HCT116 (cell line): ENCODE results near the gene MRLN. TPM values are rescaled to one million over a fixed set of nuclear protein-coding genes. Genes with fewer than 3 reads are reported as not detected.

Experiments
- ATAC-seq: fragments of 200-7000 bp; cut with Tn5 transposase; 2 replicates; pipeline ENCODE4 v1.9.1; 2020; ENCODE audit warnings: mild to moderate bottlenecking, moderate library complexity
- BruUV-seq: library from RNA; stranded (reverse); fragments of 400-500 nt; replicated peaks from 2 replicates; lab custom pipeline; 2021; lab: Mats Ljungman, UMichigan
- CTCF ChIA-PET: fragments of 300-600 bp; sonication (Branson Sonifier 250); formaldehyde crosslinking; loops from one replicate; lab custom pipeline; 2021; ENCODE audit warnings: antibody characterized with exemption; lab: Charles Lee
- POLR2A ChIA-PET: fragments of 300-600, 350-600 bp; sonication (Branson Sonifier 250); formaldehyde crosslinking; loops from one replicate; lab custom pipeline; 2021; ENCODE audit warnings: antibody characterized with exemption; lab: Charles Lee
- RAD21 ChIA-PET, 2 experiments: fragments of 300-600 bp; sonication (Branson Sonifier 250); formaldehyde crosslinking; loops; one replicate each; lab custom pipeline; 2023; ENCODE audit warnings: low total read pairs in 2 of 2; ENCODE audit not compliant: uncharacterized antibody in 2 of 2, unreplicated experiment in 2 of 2, low non-redundant PET in 1 of 2; lab: Charles Lee
- DNase-seq: peaks from one replicate; pipeline ENCODE4 v3.0.0-alpha.2; 2010; ENCODE audit warnings: low read depth, low spot score
- H2AFZ ChIP-seq: fragments of 200-600 bp; shearing (Covaris generic), sonication (generic); 2 replicates; pipeline ENCODE4 v1.6.1; 2017; ENCODE audit warnings: low read depth, mixed run types, mixed read lengths, antibody characterized with exemption, low read length; ENCODE audit not compliant: poor library complexity, severe bottlenecking
- H3K27ac ChIP-seq: 2 replicates; pipeline ENCODE4 v1.5.1; 2012; ENCODE audit warnings: low read depth, low read length
- H3K27me3 ChIP-seq: fragments of 200-600 bp; sonication (generic); 2 replicates; pipeline ENCODE4 v1.6.1; 2016; ENCODE audit warnings: mixed run types, low read length, mixed read lengths; ENCODE audit not compliant: insufficient read depth
- H3K36me3 ChIP-seq, 2 experiments: fragments of 200-500 bp in 1 of 2; fragments of 200-600 bp in 1 of 2; sonication (Bioruptor generic) in 1 of 2; sonication (generic) in 1 of 2; 2 replicates each; pipeline versions ENCODE4 v1.5.1 to v1.6.1; 2014 to 2016; ENCODE audit warnings: low read length in 2 of 2, inconsistent platforms in 1 of 2, mixed read lengths in 1 of 2, mixed run types in 1 of 2; ENCODE audit not compliant: insufficient read depth in 2 of 2, control insufficient read depth in 1 of 2
- H3K4me1 ChIP-seq, 2 experiments: fragments of 200-600 bp in 1 of 2; sonication (generic) in 1 of 2; 2 replicates each; pipeline versions ENCODE4 v1.5.1 to v1.6.1; 2012 to 2017; ENCODE audit warnings: low read length in 2 of 2, inconsistent platforms in 1 of 2, mild to moderate bottlenecking in 1 of 2, mixed read lengths in 1 of 2, mixed run types in 1 of 2, moderate library complexity in 1 of 2; ENCODE audit not compliant: insufficient read depth in 2 of 2, control insufficient read depth in 1 of 2
- H3K4me2 ChIP-seq: fragments of 200-600 bp; sonication (generic); 2 replicates; pipeline ENCODE4 v1.6.1; 2017; ENCODE audit warnings: mixed run types, low read length, mixed read lengths
- H3K4me3 ChIP-seq, 2 experiments: fragments of 200-600 bp in 1 of 2; sonication (generic) in 1 of 2; replicated peaks in 1 of 2; 2 replicates each; pipeline ENCODE4 v1.5.1; 2011 to 2016; ENCODE audit warnings: low read length in 2 of 2, control low read depth in 1 of 2, low read depth in 1 of 2, mild to moderate bottlenecking in 1 of 2, mixed read lengths in 1 of 2, mixed run types in 1 of 2
- H3K79me2 ChIP-seq: fragments of 200-600 bp; sonication (generic); 2 replicates; pipeline ENCODE4 v1.6.1; 2017; ENCODE audit warnings: mild to moderate bottlenecking, mixed run types, low read length, moderate library complexity, mixed read lengths; ENCODE audit not compliant: insufficient read depth
- H3K9ac ChIP-seq: fragments of 200-600 bp; sonication (generic); 2 replicates; pipeline ENCODE4 v1.6.1; 2016; ENCODE audit warnings: low read length, mixed read lengths
- H3K9me2 ChIP-seq: fragments of 200-600 bp; sonication (generic), shearing (Covaris generic); 2 replicates; pipeline ENCODE4 v1.6.1; 2017; ENCODE audit warnings: mixed run types, mild to moderate bottlenecking, moderate library complexity; ENCODE audit not compliant: insufficient read depth
- H3K9me3 ChIP-seq, 2 experiments: fragments of 200-500 bp in 1 of 2; fragments of 200-600 bp in 1 of 2; sonication (Bioruptor generic) in 1 of 2; sonication (generic) in 1 of 2; 2 replicates each; pipeline ENCODE4 v1.6.1; 2014 to 2017; ENCODE audit warnings: low read length in 2 of 2, mixed read lengths in 2 of 2, inconsistent platforms in 1 of 2, low read depth in 1 of 2, mild to moderate bottlenecking in 1 of 2, mixed run types in 1 of 2, moderate library complexity in 1 of 2; ENCODE audit not compliant: control insufficient read depth in 1 of 2, insufficient read depth in 1 of 2
- H4K20me1 ChIP-seq: fragments of 200-600 bp; sonication (generic), shearing (Covaris generic); 2 replicates; pipeline ENCODE4 v1.6.1; 2017; ENCODE audit warnings: mixed run types, mild to moderate bottlenecking, moderate library complexity; ENCODE audit not compliant: insufficient read depth
- EGR1 ChIP-seq: IDR thresholded peaks from 2 replicates; pipeline ENCODE4 v1.6.1; 2012; ENCODE audit warnings: low read depth
- ELF1 ChIP-seq: IDR thresholded peaks from 2 replicates; pipeline ENCODE4 v1.6.1; 2012; ENCODE audit warnings: low read depth, borderline replicate concordance
- EZH2 ChIP-seq: fragments of 200-600 bp; sonication (generic); IDR thresholded peaks from 2 replicates; pipeline ENCODE4 v1.6.1; 2017; ENCODE audit warnings: antibody characterized with exemption, mixed run types
- EZH2phosphoT487 ChIP-seq: fragments of 200-600 bp; IDR thresholded peaks from 2 replicates; pipeline ENCODE4 v1.6.1; 2018; ENCODE audit warnings: antibody characterized with exemption, borderline replicate concordance
- FOSL1 ChIP-seq: IDR thresholded peaks from 2 replicates; pipeline ENCODE4 v1.6.1; 2012; ENCODE audit warnings: low read depth
- JUND ChIP-seq: IDR thresholded peaks from 2 replicates; pipeline ENCODE4 v1.6.1; 2012
- POLR2A ChIP-seq: IDR thresholded peaks from 2 replicates; pipeline ENCODE4 v1.7.0; 2011; ENCODE audit warnings: borderline replicate concordance; ENCODE audit not compliant: insufficient read depth, insufficient read length; ENCODE audit errors: extremely low read depth
- POLR2AphosphoS5 ChIP-seq: IDR thresholded peaks from 2 replicates; pipeline ENCODE4 v1.6.1; 2011; ENCODE audit warnings: mild to moderate bottlenecking, low read depth, low read length, moderate library complexity
- RAD21 ChIP-seq: IDR thresholded peaks from 2 replicates; pipeline ENCODE4 v1.6.1; 2012; ENCODE audit warnings: low read depth, mild to moderate bottlenecking
- SIN3A ChIP-seq: IDR thresholded peaks from 2 replicates; pipeline ENCODE4 v1.6.1; 2012; ENCODE audit warnings: low read depth
- SP1 ChIP-seq: IDR thresholded peaks from 2 replicates; pipeline ENCODE4 v1.6.1; 2012; ENCODE audit warnings: low read depth
- SRF ChIP-seq: IDR thresholded peaks from 2 replicates; pipeline ENCODE4 v1.6.1; 2012; ENCODE audit warnings: low read depth
- YY1 ChIP-seq: IDR thresholded peaks from 2 replicates; pipeline ENCODE4 v1.6.1; 2011; ENCODE audit warnings: low read length, low read depth, moderate library complexity, mild to moderate bottlenecking; ENCODE audit not compliant: insufficient replicate concordance; ENCODE audit errors: extremely low read depth
- ZNF274 ChIP-seq: fragments of 200-500 bp; sonication (Bioruptor generic); IDR thresholded peaks from 2 replicates; pipeline ENCODE4 v1.6.1; 2014; ENCODE audit warnings: mild to moderate bottlenecking, low read depth, low read length, inconsistent platforms
- intact Hi-C: fragments of 100-400 bp; cut with micrococcal nuclease; formaldehyde crosslinking; loops from 2 replicates; pipeline ENCODE4 v1.10.0; 2022
- total RNA-seq: library from RNA; stranded (reverse); gene quantifications from one replicate; pipeline ENCODE4 v1.2.1, GENCODE V29; 2021; ENCODE audit not compliant: unreplicated experiment
- TF ChIP-seq, protein P1 (sequence below): IDR thresholded peaks from 2 replicates; pipeline ENCODE4 v1.6.1; 2011; ENCODE audit warnings: mild to moderate bottlenecking, low read length, moderate library complexity; ENCODE audit not compliant: insufficient replicate concordance; ENCODE audit errors: extremely low read depth
- TF ChIP-seq, protein P2 (sequence below): IDR thresholded peaks from 2 replicates; pipeline ENCODE4 v1.6.1; 2012; ENCODE audit warnings: low read depth
- TF ChIP-seq, protein P3 (sequence below): IDR thresholded peaks from 2 replicates; pipeline ENCODE4 v1.6.1; 2012

Gene MRLN
- total RNA-seq, 1 experiment from 2014 or later, result not detected

DNA sequence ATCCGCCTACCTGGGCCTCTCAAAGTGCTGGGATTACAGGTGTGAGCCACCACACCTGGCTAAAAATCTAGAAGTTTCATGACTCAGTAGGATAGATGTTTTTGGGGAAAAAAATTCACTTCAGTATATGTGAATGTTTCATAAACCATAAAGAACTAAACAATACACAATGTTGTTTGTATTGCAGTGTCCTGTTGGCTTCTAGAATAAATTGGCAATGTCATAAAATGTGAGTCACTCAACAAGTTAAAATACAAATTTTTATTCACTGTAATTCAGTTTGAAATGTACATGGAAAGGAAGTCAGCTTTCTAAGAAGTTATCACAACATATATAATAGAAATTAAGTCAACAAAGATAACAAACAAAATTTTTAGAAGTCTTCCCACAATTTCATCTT is 16.5 kb downstream of the MRLN start:
- Histone ChIP-seq H3K79me2 (no peaks in the 10 kb centered on the region), H3K4me1 (no peaks in the 10 kb centered on the region), H3K27ac (no peak overlapping the region), H3K9me2 (no peaks in the 10 kb centered on the region), H3K9me3 (no peaks in the 10 kb centered on the region), H3K4me2 (no peak overlapping the region), H4K20me1 (no peaks in the 10 kb centered on the region), H2AFZ (no peak overlapping the region), H3K36me3 (no peaks in the 10 kb centered on the region), H3K9ac (no peak overlapping the region), H3K27me3 (no peaks in the 10 kb centered on the region), H3K4me3 (no peak overlapping the region)
- RAD21 ChIA-PET, result no interaction called here
- CTCF ChIA-PET, result no interaction called here
- ATAC-seq (no peak), DNase-seq (no peak)
- intact Hi-C loops, result no loop called here
- POLR2A ChIA-PET, result no interaction called here
- BruUV-seq, result no TSS peak
- TF ChIP-seq POLR2AphosphoS5 (no peak), SRF (no peak), YY1 (no peak), FOSL1 (no peak), SP1 (no peak), ZNF274 (no peak), JUND (no peak), RAD21 (no peak), EGR1 (no peak), ELF1 (no peak), EZH2phosphoT487 (no peak), SIN3A (no peak), POLR2A (no peak), EZH2 (no peak)
- TF ChIP-seq, protein P1, sequence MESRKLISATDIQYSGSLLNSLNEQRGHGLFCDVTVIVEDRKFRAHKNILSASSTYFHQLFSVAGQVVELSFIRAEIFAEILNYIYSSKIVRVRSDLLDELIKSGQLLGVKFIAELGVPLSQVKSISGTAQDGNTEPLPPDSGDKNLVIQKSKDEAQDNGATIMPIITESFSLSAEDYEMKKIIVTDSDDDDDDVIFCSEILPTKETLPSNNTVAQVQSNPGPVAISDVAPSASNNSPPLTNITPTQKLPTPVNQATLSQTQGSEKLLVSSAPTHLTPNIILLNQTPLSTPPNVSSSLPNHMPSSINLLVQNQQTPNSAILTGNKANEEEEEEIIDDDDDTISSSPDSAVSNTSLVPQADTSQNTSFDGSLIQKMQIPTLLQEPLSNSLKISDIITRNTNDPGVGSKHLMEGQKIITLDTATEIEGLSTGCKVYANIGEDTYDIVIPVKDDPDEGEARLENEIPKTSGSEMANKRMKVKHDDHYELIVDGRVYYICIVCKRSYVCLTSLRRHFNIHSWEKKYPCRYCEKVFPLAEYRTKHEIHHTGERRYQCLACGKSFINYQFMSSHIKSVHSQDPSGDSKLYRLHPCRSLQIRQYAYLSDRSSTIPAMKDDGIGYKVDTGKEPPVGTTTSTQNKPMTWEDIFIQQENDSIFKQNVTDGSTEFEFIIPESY, result no peak
- TF ChIP-seq, protein P2, sequence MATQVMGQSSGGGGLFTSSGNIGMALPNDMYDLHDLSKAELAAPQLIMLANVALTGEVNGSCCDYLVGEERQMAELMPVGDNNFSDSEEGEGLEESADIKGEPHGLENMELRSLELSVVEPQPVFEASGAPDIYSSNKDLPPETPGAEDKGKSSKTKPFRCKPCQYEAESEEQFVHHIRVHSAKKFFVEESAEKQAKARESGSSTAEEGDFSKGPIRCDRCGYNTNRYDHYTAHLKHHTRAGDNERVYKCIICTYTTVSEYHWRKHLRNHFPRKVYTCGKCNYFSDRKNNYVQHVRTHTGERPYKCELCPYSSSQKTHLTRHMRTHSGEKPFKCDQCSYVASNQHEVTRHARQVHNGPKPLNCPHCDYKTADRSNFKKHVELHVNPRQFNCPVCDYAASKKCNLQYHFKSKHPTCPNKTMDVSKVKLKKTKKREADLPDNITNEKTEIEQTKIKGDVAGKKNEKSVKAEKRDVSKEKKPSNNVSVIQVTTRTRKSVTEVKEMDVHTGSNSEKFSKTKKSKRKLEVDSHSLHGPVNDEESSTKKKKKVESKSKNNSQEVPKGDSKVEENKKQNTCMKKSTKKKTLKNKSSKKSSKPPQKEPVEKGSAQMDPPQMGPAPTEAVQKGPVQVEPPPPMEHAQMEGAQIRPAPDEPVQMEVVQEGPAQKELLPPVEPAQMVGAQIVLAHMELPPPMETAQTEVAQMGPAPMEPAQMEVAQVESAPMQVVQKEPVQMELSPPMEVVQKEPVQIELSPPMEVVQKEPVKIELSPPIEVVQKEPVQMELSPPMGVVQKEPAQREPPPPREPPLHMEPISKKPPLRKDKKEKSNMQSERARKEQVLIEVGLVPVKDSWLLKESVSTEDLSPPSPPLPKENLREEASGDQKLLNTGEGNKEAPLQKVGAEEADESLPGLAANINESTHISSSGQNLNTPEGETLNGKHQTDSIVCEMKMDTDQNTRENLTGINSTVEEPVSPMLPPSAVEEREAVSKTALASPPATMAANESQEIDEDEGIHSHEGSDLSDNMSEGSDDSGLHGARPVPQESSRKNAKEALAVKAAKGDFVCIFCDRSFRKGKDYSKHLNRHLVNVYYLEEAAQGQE, result no peak
- TF ChIP-seq, protein P3, sequence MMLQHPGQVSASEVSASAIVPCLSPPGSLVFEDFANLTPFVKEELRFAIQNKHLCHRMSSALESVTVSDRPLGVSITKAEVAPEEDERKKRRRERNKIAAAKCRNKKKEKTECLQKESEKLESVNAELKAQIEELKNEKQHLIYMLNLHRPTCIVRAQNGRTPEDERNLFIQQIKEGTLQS, result no peak
